K562 (cell line): ENCODE data around the gene MACF1. TPM values are rescaled to one million over a fixed set of nuclear protein-coding genes. Genes with fewer than 3 reads are reported as not detected.

Source experiments
- ATAC-seq: fragments of 200-7000 bp; cut with Tn5 transposase; 3 replicates; pipeline ENCODE4 v1.9.1; 2020; ENCODE audit warnings: moderate library complexity
- BruUV-seq: library from RNA; stranded (reverse); fragments of 400-500 nt; replicated peaks from 2 replicates; lab custom pipeline; 2021; lab: Mats Ljungman, UMichigan
- CTCF ChIA-PET: fragments of 300-600 bp; formaldehyde crosslinking; extraction: SDS; loops from one replicate; lab custom pipeline; 2021; ENCODE audit warnings: low intra/inter-chr PET ratio; lab: Yijun Ruan, JAX
- POLR2A ChIA-PET: fragments of 300-600, 350-650 bp; sonication (Branson Sonifier 250); formaldehyde crosslinking; extraction: SDS; loops from one replicate; lab custom pipeline; 2021; ENCODE audit warnings: antibody characterized with exemption, inconsistent platforms; lab: Yijun Ruan, JAX
- DNase-seq, 4 experiments: peaks; one replicate each; pipeline versions ENCODE4 v3.0.0 to v3.0.0-alpha.2; 2011 to 2018; ENCODE audit warnings: low spot score in 3 of 4, mixed read lengths in 3 of 4; ENCODE audit errors: extremely low read depth in 1 of 4
- FAIRE-seq: peaks from 2 replicates; lab custom pipeline; 2011; peaks lifted over from hg19 to GRCh38; lab: Jason Lieb, UNC
- H2AFZ ChIP-seq: 2 replicates; pipeline ENCODE4 v1.6.0; 2011; ENCODE audit warnings: low read depth, low read length, control low read depth, inconsistent platforms
- H3K27ac ChIP-seq: fragments of 200-600 bp; 3 replicates; pipeline ENCODE4 v1.8.0; 2011; ENCODE audit warnings: low read depth, mild to moderate bottlenecking, control low read depth, inconsistent platforms, low read length, moderate library complexity, mixed read lengths; ENCODE audit errors: extremely low read depth
- H3K27me3 ChIP-seq, 2 experiments: fragments of 300-600 bp in 1 of 2; 2 replicates in 1 of 2; 3 replicates in 1 of 2; pipeline versions ENCODE4 v1.6.0 to v1.8.0; 2011; ENCODE audit warnings: inconsistent platforms in 2 of 2, low read length in 2 of 2, mild to moderate bottlenecking in 1 of 2, mixed read lengths in 1 of 2, moderate library complexity in 1 of 2; ENCODE audit not compliant: control insufficient read depth in 2 of 2, insufficient read depth in 2 of 2
- H3K36me3 ChIP-seq: fragments of 300-600 bp; 3 replicates; pipeline ENCODE4 v1.8.0; 2011; ENCODE audit warnings: mild to moderate bottlenecking, low read length, inconsistent platforms; ENCODE audit not compliant: control insufficient read depth, insufficient read depth
- H3K4me1 ChIP-seq, 2 experiments: fragments of 200-600 bp in 1 of 2; replicated peaks in 1 of 2; 2 replicates in 1 of 2; 3 replicates in 1 of 2; pipeline versions ENCODE4 v1.5.1 to v1.8.0; 2011; ENCODE audit warnings: inconsistent platforms in 2 of 2, low read length in 2 of 2, mild to moderate bottlenecking in 1 of 2, mixed read lengths in 1 of 2, moderate library complexity in 1 of 2; ENCODE audit not compliant: control insufficient read depth in 2 of 2, insufficient read depth in 2 of 2
- H3K4me2 ChIP-seq: 2 replicates; pipeline ENCODE4 v1.6.1; 2011; ENCODE audit warnings: low read length, control low read depth, inconsistent platforms, mixed read lengths; ENCODE audit not compliant: insufficient read depth
- H3K4me3 ChIP-seq: fragments of 200-600 bp; sonication (generic), shearing (Covaris generic); 2 replicates; pipeline ENCODE4 v1.5.1; 2016; ENCODE audit warnings: control low read depth, inconsistent platforms
- H3K79me2 ChIP-seq: fragments of 200-600 bp; 3 replicates; pipeline ENCODE4 v1.8.0; 2011; ENCODE audit warnings: low read length, inconsistent platforms; ENCODE audit not compliant: control insufficient read depth, insufficient read depth
- H3K9ac ChIP-seq, 2 experiments: 2 replicates each; pipeline versions ENCODE4 v1.6.0 to v1.6.1; 2011; ENCODE audit warnings: low read depth in 2 of 2, low read length in 2 of 2, control low read depth in 1 of 2, inconsistent platforms in 1 of 2, mild to moderate bottlenecking in 1 of 2, mixed read lengths in 1 of 2; ENCODE audit not compliant: insufficient read depth in 1 of 2
- H3K9me1 ChIP-seq: one replicate; pipeline ENCODE4 v1.6.0; 2011; ENCODE audit warnings: inconsistent platforms, mild to moderate bottlenecking, low read length, moderate library complexity; ENCODE audit not compliant: control insufficient read depth, insufficient read depth
- H3K9me3 ChIP-seq: replicated peaks from 2 replicates; pipeline ENCODE4 v1.5.1; 2011; ENCODE audit warnings: low read depth, low read length, inconsistent platforms; ENCODE audit not compliant: control insufficient read depth, insufficient read depth
- H4K20me1 ChIP-seq: replicated peaks from 2 replicates; pipeline ENCODE4 v1.6.1; 2011; ENCODE audit warnings: low read length, inconsistent platforms, mixed read lengths; ENCODE audit not compliant: control insufficient read depth, insufficient read depth
- HDGF ChIP-seq: fragments of 450-650 bp; IDR thresholded peaks from 2 replicates; pipeline ENCODE4 v1.6.1; 2016
- NFATC3 ChIP-seq: fragments of 450-650 bp; IDR thresholded peaks from 2 replicates; pipeline ENCODE4 v1.6.1; 2017; ENCODE audit warnings: mild to moderate bottlenecking
- RBM25 ChIP-seq: fragments of 200-400 bp; formaldehyde crosslinking; IDR thresholded peaks from 2 replicates; pipeline ENCODE4 v1.6.1; 2018; ENCODE audit warnings: low read length, low read depth, moderate library complexity; ENCODE audit not compliant: severe bottlenecking
- WGBS: fragments of 100-300 bp; shearing (Covaris generic); methylation state at CpG from one replicate; pipeline ENCODE4 v1.1.6; 2016; ENCODE audit warnings: low coverage, mixed read lengths; ENCODE audit not compliant: insufficient coverage; ENCODE audit errors: missing lambda C conversion rate; 5-methylcytosine and 5-hydroxymethylcytosine counted together
- in situ Hi-C: fragments of 300-500 bp; cut with MboI; formaldehyde crosslinking; loops from 4 replicates; pipeline ENCODE4 v1.15.0; 2018; ENCODE audit warnings: inconsistent platforms, mixed read lengths
- intact Hi-C: fragments of 100-400 bp; cut with micrococcal nuclease; formaldehyde crosslinking; loops from 2 replicates; pipeline ENCODE4 v1.14.2; 2022
- polyA plus RNA-seq, 8 experiments: library from polyadenylated mRNA; depleted of rRNA in 4 of 8; stranded (reverse) in 5 of 8; unstranded in 3 of 8; fragments of >200 nt; fragmentation: Nextera tagmentation in 2 of 8; fragmentation: Illumina TruSeq in 1 of 8; extraction: Ambion mirVana in 2 of 8; extraction: Trizol in 1 of 8; gene quantifications; 2 replicates each; pipeline versions ENCODE4 v1.2.1 to v1.2.3, GENCODE V29; 2011 to 2014; ENCODE audit warnings: inconsistent platforms in 1 of 8, missing spikeins in 1 of 8
- total RNA-seq, 7 experiments: library from RNA; depleted of rRNA in 6 of 7; stranded (reverse); fragments of >200 nt in 6 of 7; fragmentation: Illumina TruSeq in 2 of 7; extraction: Trizol in 2 of 7; gene quantifications; 2 replicates each; pipeline versions ENCODE4 v1.2.1 to v1.2.3, GENCODE V29; 2011 to 2021; ENCODE audit warnings: low replicate concordance in 1 of 7

The MACF1 gene
- total and polyA plus RNA-seq, 9 of the 15 experiments (the other 6 are each of a cell fraction or from before 2014, with no cell fraction given), result 13.2 to 232 (median 112) TPM

- no peak for DNase-seq
- no peak for ATAC-seq
- Histone ChIP-seq H3K79me2 (peaks cover 55% of the 10 kb centered on the region), H3K27me3 (no peaks in the 10 kb centered on the region), H2AFZ (no peak overlapping the region), H3K36me3 (no peaks in the 10 kb centered on the region), H3K4me3 (no peak overlapping the region), H3K4me2 (no peak overlapping the region), H4K20me1 (0 out of 2 replicates have a peak, but pooled peaks cover 3% of the 10 kb centered on the region), H3K4me1 (peaks cover 26 to 51% of the 10 kb centered on the region in 2 experiments), H3K9me1 (no peaks in the 10 kb centered on the region), H3K9ac (no peak overlapping the region), H3K27ac (peak overlapping the region; percentile 72; the same call in 1 of the 3 replicates), H3K9me3 (no peaks in the 10 kb centered on the region)
- intact Hi-C loops, result loop anchor here (5.0 to 10.0 kb wide), 2 partner anchors 210 to 343 kb away; no protein-coding TSS in a partner anchor
- no peak for FAIRE-seq
- TF ChIP-seq HDGF, result no peak
- TF ChIP-seq NFATC3, result no peak
- TF ChIP-seq RBM25, result peak; percentile 36
- ChIA-PET POLR2A (interaction anchor here (0.7 to 5.1 kb wide), 7 partner anchors 10 to 544 kb away, joined by 3 to 41 read pairs (median 4); partner anchors contain the start of genes MACF1 and PPIE), CTCF (no interaction called here)
- WGBS, result 68% methylated on average over 8 of the region's 8 CpGs
- in situ Hi-C loops, result no loop called here
- BruUV-seq, result no TSS peak
These were observed 10.0 kb upstream of the MACF1 start for GRCh38 chr1:39194398-39195051.
